ENCODE data around the gene LYZL2.
"Not testable (repeated sequence)": the region's sequence is repeated elsewhere in the genome, so short reads cannot be mapped to it uniquely, and the experiment has no call there.

GRCh38 chr10:30596493-30597432 lies 32.8 kb downstream of the LYZL2 start:
- not testable (repeated sequence) for TF ChIP-seq POLR2AphosphoS5 (IDR thresholded peaks at IDR 0.05); CTCF (IDR thresholded peaks at IDR 0.05); POLR2A (IDR thresholded peaks at IDR 0.05; ENCODE audit: low read depth)
